HL-60 (cell line): Measurements from ENCODE around the gene GABBR2.

Experiments used
- DNase-seq, 2 experiments: peaks; one replicate each; pipeline ENCODE4 v3.0.0-alpha.2; 2010 to 2020; ENCODE audit warnings: low read depth in 1 of 2, low spot score in 1 of 2
- H3K27ac ChIP-seq: fragments of 250-450 bp; sonication (Bioruptor Pico); replicated peaks from 2 replicates; pipeline ENCODE4 v1.5.1; 2020; ENCODE audit warnings: mild to moderate bottlenecking, moderate library complexity
- H3K27me3 ChIP-seq: fragments of 250-450 bp; sonication (Bioruptor Pico); 2 replicates; pipeline ENCODE4 v1.5.1; 2021; ENCODE audit warnings: mild to moderate bottlenecking, moderate library complexity; ENCODE audit not compliant: insufficient read depth, poor library complexity, severe bottlenecking
- H3K4me3 ChIP-seq: replicated peaks from 2 replicates; pipeline ENCODE4 v1.5.1; 2011; ENCODE audit warnings: mild to moderate bottlenecking, control low read depth, low read length; ENCODE audit not compliant: insufficient read depth
- CTCF ChIP-seq: IDR thresholded peaks from one replicate; pipeline ENCODE4 v1.5.1; 2011; ENCODE audit warnings: low read length, control low read depth, inconsistent platforms; ENCODE audit not compliant: insufficient read depth
- GABPA ChIP-seq: IDR thresholded peaks from 2 replicates; pipeline ENCODE4 v1.6.1; 2012; ENCODE audit warnings: low read depth
- POLR2AphosphoS5 ChIP-seq: IDR thresholded peaks from 2 replicates; pipeline ENCODE4 v1.6.1; 2012; ENCODE audit warnings: low read depth
- SPI1 ChIP-seq: IDR thresholded peaks from 2 replicates; pipeline ENCODE4 v1.6.1; 2012; ENCODE audit warnings: low read depth, mild to moderate bottlenecking, borderline replicate concordance
- TF ChIP-seq, protein P1 (sequence below): IDR thresholded peaks from 2 replicates; pipeline ENCODE4 v1.6.1; 2012; ENCODE audit warnings: low read depth; ENCODE audit not compliant: insufficient replicate concordance

GABBR2 gene

GRCh38 chr9:98329281-98329680 is 379.5 kb downstream of the GABBR2 start:
- Histone ChIP-seq H3K27me3 (peaks cover 4% of the 10 kb centered on the region), H3K4me3 (no peak overlapping the region), H3K27ac (no peak overlapping the region)
- no peak for DNase-seq
- TF ChIP-seq POLR2AphosphoS5 (no peak), SPI1 (no peak), GABPA (no peak), CTCF (no peak)
- TF ChIP-seq, protein P1, sequence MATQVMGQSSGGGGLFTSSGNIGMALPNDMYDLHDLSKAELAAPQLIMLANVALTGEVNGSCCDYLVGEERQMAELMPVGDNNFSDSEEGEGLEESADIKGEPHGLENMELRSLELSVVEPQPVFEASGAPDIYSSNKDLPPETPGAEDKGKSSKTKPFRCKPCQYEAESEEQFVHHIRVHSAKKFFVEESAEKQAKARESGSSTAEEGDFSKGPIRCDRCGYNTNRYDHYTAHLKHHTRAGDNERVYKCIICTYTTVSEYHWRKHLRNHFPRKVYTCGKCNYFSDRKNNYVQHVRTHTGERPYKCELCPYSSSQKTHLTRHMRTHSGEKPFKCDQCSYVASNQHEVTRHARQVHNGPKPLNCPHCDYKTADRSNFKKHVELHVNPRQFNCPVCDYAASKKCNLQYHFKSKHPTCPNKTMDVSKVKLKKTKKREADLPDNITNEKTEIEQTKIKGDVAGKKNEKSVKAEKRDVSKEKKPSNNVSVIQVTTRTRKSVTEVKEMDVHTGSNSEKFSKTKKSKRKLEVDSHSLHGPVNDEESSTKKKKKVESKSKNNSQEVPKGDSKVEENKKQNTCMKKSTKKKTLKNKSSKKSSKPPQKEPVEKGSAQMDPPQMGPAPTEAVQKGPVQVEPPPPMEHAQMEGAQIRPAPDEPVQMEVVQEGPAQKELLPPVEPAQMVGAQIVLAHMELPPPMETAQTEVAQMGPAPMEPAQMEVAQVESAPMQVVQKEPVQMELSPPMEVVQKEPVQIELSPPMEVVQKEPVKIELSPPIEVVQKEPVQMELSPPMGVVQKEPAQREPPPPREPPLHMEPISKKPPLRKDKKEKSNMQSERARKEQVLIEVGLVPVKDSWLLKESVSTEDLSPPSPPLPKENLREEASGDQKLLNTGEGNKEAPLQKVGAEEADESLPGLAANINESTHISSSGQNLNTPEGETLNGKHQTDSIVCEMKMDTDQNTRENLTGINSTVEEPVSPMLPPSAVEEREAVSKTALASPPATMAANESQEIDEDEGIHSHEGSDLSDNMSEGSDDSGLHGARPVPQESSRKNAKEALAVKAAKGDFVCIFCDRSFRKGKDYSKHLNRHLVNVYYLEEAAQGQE, result no peak

DNA sequence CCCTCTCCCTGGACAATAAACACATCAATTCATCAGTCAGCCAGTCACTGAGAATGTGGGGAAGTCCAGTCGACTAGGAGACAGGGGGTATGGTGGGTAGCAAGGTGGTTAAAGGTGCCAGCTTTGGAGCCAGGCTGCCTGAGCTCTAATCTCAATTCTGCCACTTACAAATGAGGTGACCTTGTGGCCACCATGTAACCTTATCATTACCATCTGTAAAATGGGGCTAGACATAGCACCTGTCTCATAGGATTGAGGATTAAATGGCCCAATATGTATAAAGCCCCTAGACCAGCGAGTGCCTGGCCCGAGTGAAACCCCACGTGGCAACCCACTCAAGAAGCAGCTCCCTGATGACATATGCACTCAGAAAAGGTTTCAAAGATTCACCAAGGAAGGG is 380.0 kb downstream of the GABBR2 start:
- H3K27ac ChIP-seq, result no peak overlapping the region
- no peak overlapping the region for H3K4me3 ChIP-seq
- TF ChIP-seq, protein P1, result no peak
- no peak for TF ChIP-seq GABPA
- TF ChIP-seq CTCF, result no peak
- TF ChIP-seq SPI1, result no peak
- TF ChIP-seq POLR2AphosphoS5, result no peak
- no peak for DNase-seq
- peaks cover 4% of the 10 kb centered on the region for H3K27me3 ChIP-seq

GRCh38 chr9:98328141-98328540 is 380.6 kb downstream of the GABBR2 start:
- TF ChIP-seq GABPA (no peak), SPI1 (no peak), POLR2AphosphoS5 (no peak), CTCF (no peak)
- TF ChIP-seq, protein P1, result no peak
- Histone ChIP-seq H3K27ac (no peak overlapping the region), H3K27me3 (peaks cover 4% of the 10 kb centered on the region), H3K4me3 (no peak overlapping the region)
- no peak for DNase-seq
